Suprapubic skin (tissue), 4 donors: ENCODE data around the gene SCAMP1. TPM values are rescaled to one million over a fixed set of nuclear protein-coding genes. Genes with fewer than 3 reads are reported as not detected.
"Not testable (repeated sequence)": the region's sequence is repeated elsewhere in the genome, so short reads cannot be mapped to it uniquely, and the experiment has no call there.

Experiments
- DNase-seq, 2 donors: peaks; one replicate each; pipeline ENCODE4 v3.0.0-alpha.2; 2019; ENCODE audit warnings: low spot score in 2 of 2
- H3K27ac ChIP-seq: fragments of 200-600 bp; sonication (generic); one replicate; pipeline ENCODE4 v1.5.1; 2019
- H3K27me3 ChIP-seq: fragments of 200-600 bp; sonication (generic); one replicate; pipeline ENCODE4 v1.5.1; 2019
- H3K36me3 ChIP-seq: fragments of 200-600 bp; sonication (generic); one replicate; pipeline ENCODE4 v1.5.1; 2019
- H3K4me1 ChIP-seq: fragments of 200-600 bp; sonication (generic); one replicate; pipeline ENCODE4 v1.5.1; 2019
- H3K4me3 ChIP-seq: fragments of 200-600 bp; sonication (generic); one replicate; pipeline ENCODE4 v1.5.1; 2019; ENCODE audit warnings: mild to moderate bottlenecking
- H3K9me3 ChIP-seq: fragments of 200-600 bp; sonication (generic); one replicate; pipeline ENCODE4 v1.5.1; 2019
- CTCF ChIP-seq, 2 donors: fragments of 200-600 bp in 1 of 2; fragments of 450-650 bp in 1 of 2; sonication (generic) in 1 of 2; IDR thresholded peaks; one replicate each; pipeline ENCODE4 v1.5.1; 2016 to 2019; ENCODE audit warnings: antibody characterized with exemption in 2 of 2, mild to moderate bottlenecking in 1 of 2, moderate library complexity in 1 of 2
- EP300 ChIP-seq: sonication (generic); formaldehyde crosslinking; IDR thresholded peaks from one replicate; pipeline ENCODE4 v1.6.1; 2017; ENCODE audit warnings: antibody characterized with exemption
- POLR2A ChIP-seq, 2 donors: fragments of 450-650 bp; IDR thresholded peaks; one replicate each; pipeline ENCODE4 v1.6.1; 2017; ENCODE audit warnings: antibody characterized with exemption in 2 of 2, mild to moderate bottlenecking in 2 of 2, moderate library complexity in 2 of 2
- POLR2AphosphoS5 ChIP-seq, 3 donors: sonication (generic); formaldehyde crosslinking; IDR thresholded peaks; one replicate each; pipeline ENCODE4 v1.6.1; 2017; ENCODE audit warnings: antibody characterized with exemption in 3 of 3
- WGBS: methylation state at CpG from one replicate; pipeline ENCODE4 v1.1.5; 2018; 5-methylcytosine and 5-hydroxymethylcytosine counted together
- total RNA-seq, 4 donors: library from RNA; depleted of rRNA; stranded (reverse); fragments of >200 nt; gene quantifications; one replicate each; pipeline ENCODE4 v1.1.0, GENCODE V29; 2016

The SCAMP1 gene
- total RNA-seq, 4 donors from 2014 or later = 21.2 to 34.6 (median 29.4) TPM

- H3K4me1 ChIP-seq = peaks cover 4% of the 10 kb centered on the region
- no peak overlapping the region for H3K27ac ChIP-seq
- no peak overlapping the region for H3K4me3 ChIP-seq
- no peaks in the 10 kb centered on the region for H3K27me3 ChIP-seq
- no peaks in the 10 kb centered on the region for H3K36me3 ChIP-seq
- no peaks in the 10 kb centered on the region for H3K9me3 ChIP-seq
- DNase-seq = no peak
- WGBS = 56% methylated on average over 4 of the region's 4 CpGs
- TF ChIP-seq POLR2AphosphoS5 (IDR thresholded peaks at IDR 0.05) (no peak), EP300 (no peak), CTCF (IDR thresholded peaks at IDR 0.05) (no peak), POLR2A (IDR thresholded peaks at IDR 0.05) (no peak)
These were observed 6.9 kb upstream of the SCAMP1 start for GRCh38 chr5:78353520-78353919.

DNA sequence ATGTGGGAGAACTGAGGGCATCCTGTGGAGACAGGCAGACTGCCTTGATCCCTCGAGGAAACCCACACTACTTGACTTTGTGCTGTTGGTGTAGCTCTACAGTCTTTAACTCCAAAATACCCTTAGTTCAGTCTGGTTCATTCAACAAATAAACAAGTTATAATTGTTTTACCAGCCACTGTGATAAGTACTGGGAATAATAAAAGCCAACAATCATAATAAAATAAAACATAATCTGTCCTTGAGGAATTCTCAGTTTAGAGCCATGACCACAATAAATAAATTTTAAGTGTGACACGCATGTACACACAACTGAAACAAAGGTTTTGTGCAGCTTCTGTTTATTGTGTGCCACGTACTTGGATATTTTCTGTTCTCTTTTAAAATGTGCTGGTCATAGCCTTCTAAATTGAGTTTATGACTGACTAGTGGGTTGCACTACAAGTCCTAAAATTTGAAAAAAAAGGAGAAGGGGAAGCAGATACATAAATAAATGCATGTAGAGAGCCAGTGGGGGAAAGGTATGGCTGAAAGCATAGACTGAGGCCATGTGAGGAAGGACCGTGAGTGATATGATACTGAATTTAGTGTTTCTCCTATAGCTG lies 6.2 kb upstream of the SCAMP1 start:
- no peak for DNase-seq
- Histone ChIP-seq H3K27me3 (no peaks in the 10 kb centered on the region), H3K36me3 (no peaks in the 10 kb centered on the region), H3K4me3 (no peak overlapping the region), H3K9me3 (no peaks in the 10 kb centered on the region), H3K4me1 (peaks cover 11% of the 10 kb centered on the region), H3K27ac (no peak overlapping the region)
- TF ChIP-seq POLR2A (IDR thresholded peaks at IDR 0.05) = no peak
- no peak for TF ChIP-seq POLR2AphosphoS5 (IDR thresholded peaks at IDR 0.05)
- WGBS = 72% methylated on average over 4 of the region's 4 CpGs

- no peak overlapping the region for H3K27ac ChIP-seq
- TF ChIP-seq POLR2AphosphoS5 (IDR thresholded peaks at IDR 0.05) (no peak), CTCF (IDR thresholded peaks at IDR 0.05) (no peak), POLR2A (IDR thresholded peaks at IDR 0.05) (no peak), EP300 (no peak)
- no peak overlapping the region for H3K4me3 ChIP-seq
- no peaks in the 10 kb centered on the region for H3K27me3 ChIP-seq
- no peaks in the 10 kb centered on the region for H3K9me3 ChIP-seq
- 88% methylated on average over 2 of the region's 2 CpGs for WGBS
- no peak for DNase-seq
- peaks cover 17% of the 10 kb centered on the region for H3K4me1 ChIP-seq
- no peaks in the 10 kb centered on the region for H3K36me3 ChIP-seq
These were observed 4.9 kb upstream of the SCAMP1 start for GRCh38 chr5:78355561-78355960.

GRCh38 chr5:78359455-78359830 lies 974 bp upstream of the SCAMP1 start:
- H3K27me3 ChIP-seq, H3K9me3 ChIP-seq, H3K36me3 ChIP-seq, DNase-seq: not testable (repeated sequence)
- WGBS = 76% methylated on average over 19 of the region's 19 CpGs
- H3K27ac ChIP-seq = peak overlapping the region; percentile 90
- peaks cover 28% of the 10 kb centered on the region for H3K4me1 ChIP-seq
- peak overlapping the region; percentile 81 for H3K4me3 ChIP-seq

DNA sequence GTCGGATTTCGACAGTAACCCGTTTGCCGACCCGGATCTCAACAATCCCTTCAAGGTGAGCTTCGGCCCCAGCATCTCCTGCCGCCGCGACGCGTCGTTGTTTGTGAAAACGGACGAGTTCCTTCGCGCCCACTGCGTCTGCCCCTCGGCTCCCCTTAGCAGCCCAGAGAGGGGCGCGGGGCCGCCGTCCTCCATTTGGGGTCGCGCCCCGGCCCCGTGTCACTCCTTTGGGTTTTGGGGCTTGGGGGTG lies 182 bp downstream of the SCAMP1 start:
- Histone ChIP-seq H3K9me3 (no peaks in the 10 kb centered on the region), H3K4me3 (peak overlapping the region; percentile 81), H3K27me3 (no peaks in the 10 kb centered on the region), H3K27ac (peak overlapping the region; percentile 90), H3K36me3 (no peaks in the 10 kb centered on the region), H3K4me1 (peaks cover 28% of the 10 kb centered on the region)
- WGBS = 0% methylated on average over 3 of the region's 26 CpGs
- TF ChIP-seq CTCF (IDR thresholded peaks at IDR 0.05) (peak in 1 of 2 donors; percentile 1), POLR2A (IDR thresholded peaks at IDR 0.05) (no peak)
- DNase-seq = no peak

- peak overlapping the region; percentile 90 for H3K27ac ChIP-seq
- H3K9me3 ChIP-seq = no peaks in the 10 kb centered on the region
- H3K36me3 ChIP-seq = no peaks in the 10 kb centered on the region
- peak overlapping the region; percentile 81 for H3K4me3 ChIP-seq
- TF ChIP-seq EP300 (no peak), POLR2A (IDR thresholded peaks at IDR 0.05) (no peak), POLR2AphosphoS5 (IDR thresholded peaks at IDR 0.05) (no peak), CTCF (IDR thresholded peaks at IDR 0.05) (no peak)
- H3K27me3 ChIP-seq = no peaks in the 10 kb centered on the region
- peak; percentile 78 to 79 for DNase-seq
- WGBS = under 1% methylated on average over 25 of the region's 36 CpGs
- H3K4me1 ChIP-seq = peaks cover 28% of the 10 kb centered on the region
These were observed 660 bp downstream of the SCAMP1 start for GRCh38 chr5:78360924-78361630.
